Measurements from ENCODE around the gene FAM222A.

DNA sequence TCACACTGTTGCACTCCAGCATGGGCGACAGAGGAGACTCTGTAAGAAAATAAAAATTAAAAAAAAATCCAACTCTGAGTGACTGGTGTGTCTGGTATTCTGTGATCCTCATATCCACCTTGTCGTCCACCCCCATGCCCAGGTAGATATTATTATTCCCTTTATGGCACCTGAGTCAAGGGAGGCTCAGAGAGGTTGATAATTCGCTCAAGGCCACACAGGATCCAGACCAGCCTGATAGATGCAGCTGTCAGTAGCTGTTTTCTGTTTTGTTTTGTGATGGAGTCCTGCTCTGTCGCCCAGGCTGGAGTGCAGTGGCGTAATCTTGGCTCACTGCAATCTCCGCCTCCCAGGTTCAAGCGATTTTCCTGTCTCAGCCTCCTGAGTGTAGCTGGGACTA lies 14.8 kb upstream of the FAM222A start:
- TF ChIP-seq BHLHE40 (IDR thresholded peaks at IDR 0.05; ENCODE audit: low read depth, low read length) (no peak), POLR2A (IDR thresholded peaks at IDR 0.05; ENCODE audit: low read depth, low read length) (no peak), RCOR1 (IDR thresholded peaks at IDR 0.05; ENCODE audit: insufficient replicate concordance, low read length) (no peak), SMC3 (IDR thresholded peaks at IDR 0.05; ENCODE audit: low read depth, low read length) (no peak)
- TF ChIP-seq, protein P1, sequence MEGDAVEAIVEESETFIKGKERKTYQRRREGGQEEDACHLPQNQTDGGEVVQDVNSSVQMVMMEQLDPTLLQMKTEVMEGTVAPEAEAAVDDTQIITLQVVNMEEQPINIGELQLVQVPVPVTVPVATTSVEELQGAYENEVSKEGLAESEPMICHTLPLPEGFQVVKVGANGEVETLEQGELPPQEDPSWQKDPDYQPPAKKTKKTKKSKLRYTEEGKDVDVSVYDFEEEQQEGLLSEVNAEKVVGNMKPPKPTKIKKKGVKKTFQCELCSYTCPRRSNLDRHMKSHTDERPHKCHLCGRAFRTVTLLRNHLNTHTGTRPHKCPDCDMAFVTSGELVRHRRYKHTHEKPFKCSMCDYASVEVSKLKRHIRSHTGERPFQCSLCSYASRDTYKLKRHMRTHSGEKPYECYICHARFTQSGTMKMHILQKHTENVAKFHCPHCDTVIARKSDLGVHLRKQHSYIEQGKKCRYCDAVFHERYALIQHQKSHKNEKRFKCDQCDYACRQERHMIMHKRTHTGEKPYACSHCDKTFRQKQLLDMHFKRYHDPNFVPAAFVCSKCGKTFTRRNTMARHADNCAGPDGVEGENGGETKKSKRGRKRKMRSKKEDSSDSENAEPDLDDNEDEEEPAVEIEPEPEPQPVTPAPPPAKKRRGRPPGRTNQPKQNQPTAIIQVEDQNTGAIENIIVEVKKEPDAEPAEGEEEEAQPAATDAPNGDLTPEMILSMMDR (conservative IDR thresholded peaks at IDR 0.05; ENCODE audit: low read depth, low read length) = no peak
- TF ChIP-seq, protein P2, sequence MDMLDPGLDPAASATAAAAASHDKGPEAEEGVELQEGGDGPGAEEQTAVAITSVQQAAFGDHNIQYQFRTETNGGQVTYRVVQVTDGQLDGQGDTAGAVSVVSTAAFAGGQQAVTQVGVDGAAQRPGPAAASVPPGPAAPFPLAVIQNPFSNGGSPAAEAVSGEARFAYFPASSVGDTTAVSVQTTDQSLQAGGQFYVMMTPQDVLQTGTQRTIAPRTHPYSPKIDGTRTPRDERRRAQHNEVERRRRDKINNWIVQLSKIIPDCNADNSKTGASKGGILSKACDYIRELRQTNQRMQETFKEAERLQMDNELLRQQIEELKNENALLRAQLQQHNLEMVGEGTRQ (IDR thresholded peaks at IDR 0.05; ENCODE audit: low read depth, low read length) = no peak
